Medulla oblongata (tissue), 1 donor: ENCODE measurements around the gene UTP4.

Experiments
- DNase-seq: peaks from one replicate; pipeline ENCODE4 v3.0.0-alpha.2; 2015; ENCODE audit errors: extremely low spot score

The UTP4 gene

GRCh38 chr16:69132424-69133252, at the start of gene UTP4, which contains the start of gene CHTF8:
Gene UTP4, plus strand, starts transcription at chr16:69132649. Its CDS starts 811 bp downstream, at chr16:69133460.
Gene CHTF8, minus strand, starts transcription at chr16:69132588. Its CDS starts 11,130 bp downstream, at chr16:69121458.
- peak; percentile 83 for DNase-seq

DNA sequence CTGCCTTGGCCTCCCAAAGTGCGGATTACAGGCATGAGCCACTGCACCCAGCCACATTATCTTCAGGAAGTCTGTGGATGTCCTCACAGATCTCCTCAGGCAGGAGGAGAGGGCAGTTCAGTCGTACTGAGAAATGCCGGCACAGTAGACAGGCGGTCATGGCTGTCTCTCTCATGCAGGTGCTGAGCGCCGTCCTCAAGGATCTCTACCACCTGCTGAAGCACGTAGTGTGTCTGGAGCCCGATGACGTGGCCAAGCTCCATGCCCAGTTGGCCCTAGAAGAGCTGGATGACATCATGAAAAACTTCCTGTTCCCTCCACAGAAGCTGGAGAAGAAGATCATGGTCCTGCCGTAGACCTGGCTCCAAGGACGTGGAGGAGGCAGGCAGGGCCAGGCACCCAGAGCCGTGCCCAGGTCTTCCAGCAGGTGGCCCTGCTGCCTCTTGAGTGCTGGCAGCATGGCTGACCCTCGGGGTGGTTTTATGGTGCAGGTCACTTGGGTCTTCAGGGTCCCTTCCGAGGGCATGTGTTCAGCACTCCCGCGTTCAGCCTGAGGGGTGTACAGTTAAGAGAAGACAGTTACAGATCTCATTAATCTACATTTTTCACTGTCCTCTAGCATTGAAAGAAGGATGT, 49.0 kb upstream of the UTP4 start:
- no peak for DNase-seq

GRCh38 chr16:69084289-69084688, 48.2 kb upstream of the UTP4 start:
- no peak for DNase-seq

DNA sequence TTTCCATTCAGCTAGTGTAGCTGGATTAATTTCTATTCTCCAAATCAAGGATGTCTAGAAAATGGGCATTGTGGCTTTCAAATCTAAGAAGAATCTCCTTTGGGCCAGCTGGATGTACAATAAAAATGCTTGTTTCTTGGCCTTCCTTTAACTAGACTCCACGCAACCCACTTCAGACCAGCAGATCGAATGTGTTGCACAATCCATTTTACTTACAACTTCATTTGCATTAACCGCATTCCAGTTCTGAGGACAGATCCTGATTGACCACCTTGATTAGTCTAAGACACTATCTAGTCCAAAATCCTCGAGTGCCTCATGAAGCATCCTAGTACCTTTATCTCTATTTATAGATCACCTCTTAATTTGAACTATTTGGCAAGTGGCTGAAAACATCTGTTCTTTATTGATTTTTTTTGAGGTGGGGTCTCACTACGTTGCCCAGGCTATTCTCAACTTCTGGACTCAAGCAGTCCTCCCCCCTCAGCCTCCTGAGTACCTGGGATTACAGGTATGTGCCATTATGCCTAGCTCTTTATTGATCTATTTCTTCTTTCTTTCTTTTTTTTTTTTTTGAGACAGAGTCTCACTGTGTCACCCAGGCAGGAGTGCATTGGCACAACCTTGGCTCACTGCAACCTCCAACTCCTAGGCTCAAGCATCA, 47.3 kb upstream of the UTP4 start:
- no peak for DNase-seq

- DNase-seq: no peak
Observed at GRCh38 chr16:69087161-69087581, 45.3 kb upstream of the UTP4 start.

- no peak for DNase-seq
Observed at GRCh38 chr16:69088684-69089083, 43.8 kb upstream of the UTP4 start.

- DNase-seq: no peak
Observed at GRCh38 chr16:69089091-69089910, 43.1 kb upstream of the UTP4 start.

DNA sequence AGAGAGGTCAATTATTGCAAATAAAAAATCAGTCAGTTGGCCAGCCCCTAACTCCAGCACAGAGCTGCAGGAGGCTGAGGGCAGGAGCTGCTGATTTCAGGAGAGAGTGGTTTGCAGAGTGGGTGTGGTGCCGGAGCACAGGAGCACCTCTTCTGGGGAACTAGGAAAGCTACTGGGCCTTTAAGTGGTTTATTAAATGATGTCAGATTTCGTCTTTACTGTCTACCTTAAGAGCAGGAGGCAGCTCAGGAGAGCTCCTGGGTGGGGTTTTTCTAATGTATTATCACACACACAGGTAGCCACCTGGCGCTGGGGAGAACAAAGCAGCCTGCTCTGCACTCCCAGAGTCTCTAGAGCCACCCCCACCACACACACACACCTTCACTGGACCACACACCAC, 38.5 kb upstream of the UTP4 start:
- DNase-seq: no peak

- DNase-seq: no peak
Observed at GRCh38 chr16:69094501-69094900, 37.9 kb upstream of the UTP4 start.

GRCh38 chr16:69095193-69095592, 37.3 kb upstream of the UTP4 start:
- no peak for DNase-seq

GRCh38 chr16:69100071-69100691, 32.3 kb upstream of the UTP4 start:
- no peak for DNase-seq

DNA sequence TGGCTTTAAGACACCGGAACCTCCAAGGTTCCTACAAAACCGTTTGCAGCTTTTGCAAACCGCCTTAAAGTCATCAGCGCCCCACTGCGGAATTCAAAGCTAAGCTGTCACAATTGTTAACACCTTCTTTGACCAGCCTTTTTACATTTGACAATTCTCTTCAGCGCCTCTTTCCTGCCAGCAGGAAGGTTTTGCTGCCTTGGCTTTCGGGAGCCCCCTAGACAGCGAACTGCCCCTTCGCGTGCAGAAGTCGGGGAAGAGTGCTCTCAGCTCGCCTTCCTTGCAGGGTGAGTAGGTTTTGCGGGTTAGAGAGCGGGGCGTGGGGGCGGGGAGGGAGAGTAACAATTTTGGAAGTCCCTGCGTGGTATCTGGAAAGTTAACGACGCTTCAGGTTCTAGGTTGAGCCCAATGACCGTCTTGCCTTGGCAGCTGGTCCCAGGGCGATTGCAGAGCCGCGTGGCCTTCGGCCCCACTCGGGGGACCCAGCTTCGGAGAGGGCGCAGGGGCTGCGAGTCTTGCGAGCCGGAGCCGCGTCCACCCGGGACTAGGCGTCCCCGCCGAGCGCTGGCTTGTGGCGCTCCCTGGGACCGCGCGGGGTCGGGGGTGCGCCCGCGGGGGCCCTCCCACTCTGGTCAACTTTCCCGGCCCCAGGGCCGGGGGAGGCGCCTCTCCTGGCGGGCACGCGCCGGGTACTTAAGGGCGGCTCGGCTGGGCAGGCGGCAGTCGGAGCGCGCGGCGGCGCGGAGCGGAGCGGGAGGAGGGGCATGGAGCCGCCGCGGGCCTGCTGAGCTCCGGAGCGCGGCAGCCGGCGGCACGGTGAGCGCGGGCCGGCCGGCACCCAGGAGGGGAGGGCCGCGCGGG, 26.7 kb upstream of the UTP4 start, which contains the start of gene HAS3:
Gene HAS3, plus strand, starts transcription at position 153 of the 861 bp plus-strand sequence. CDS start 3,743 bp downstream, outside the sequence.
- peak; percentile 29 for DNase-seq

- no peak for DNase-seq
Observed at GRCh38 chr16:69106491-69107315, 25.7 kb upstream of the UTP4 start.

GRCh38 chr16:69107316-69107962, 25.0 kb upstream of the UTP4 start:
- DNase-seq: no peak

GRCh38 chr16:69108064-69108904, 24.2 kb upstream of the UTP4 start:
- DNase-seq: no peak

DNA sequence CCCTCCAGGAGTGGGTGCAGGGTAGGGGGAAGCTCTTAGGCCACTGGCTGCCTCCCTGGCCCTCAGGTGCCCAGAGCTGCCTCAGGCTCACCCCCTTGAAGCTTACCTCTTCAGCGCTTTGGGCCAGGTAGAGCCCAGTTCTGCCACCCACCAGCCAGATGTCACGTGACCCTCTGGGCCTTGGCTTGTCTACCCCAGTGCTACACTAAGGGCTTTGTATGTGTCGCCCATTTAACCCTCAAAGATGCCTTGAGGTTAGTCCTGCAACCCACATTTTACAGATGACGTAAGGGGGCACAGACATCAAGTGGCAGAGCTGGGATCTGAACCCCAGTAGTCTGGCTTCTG, 23.6 kb upstream of the UTP4 start:
- DNase-seq: no peak

DNA sequence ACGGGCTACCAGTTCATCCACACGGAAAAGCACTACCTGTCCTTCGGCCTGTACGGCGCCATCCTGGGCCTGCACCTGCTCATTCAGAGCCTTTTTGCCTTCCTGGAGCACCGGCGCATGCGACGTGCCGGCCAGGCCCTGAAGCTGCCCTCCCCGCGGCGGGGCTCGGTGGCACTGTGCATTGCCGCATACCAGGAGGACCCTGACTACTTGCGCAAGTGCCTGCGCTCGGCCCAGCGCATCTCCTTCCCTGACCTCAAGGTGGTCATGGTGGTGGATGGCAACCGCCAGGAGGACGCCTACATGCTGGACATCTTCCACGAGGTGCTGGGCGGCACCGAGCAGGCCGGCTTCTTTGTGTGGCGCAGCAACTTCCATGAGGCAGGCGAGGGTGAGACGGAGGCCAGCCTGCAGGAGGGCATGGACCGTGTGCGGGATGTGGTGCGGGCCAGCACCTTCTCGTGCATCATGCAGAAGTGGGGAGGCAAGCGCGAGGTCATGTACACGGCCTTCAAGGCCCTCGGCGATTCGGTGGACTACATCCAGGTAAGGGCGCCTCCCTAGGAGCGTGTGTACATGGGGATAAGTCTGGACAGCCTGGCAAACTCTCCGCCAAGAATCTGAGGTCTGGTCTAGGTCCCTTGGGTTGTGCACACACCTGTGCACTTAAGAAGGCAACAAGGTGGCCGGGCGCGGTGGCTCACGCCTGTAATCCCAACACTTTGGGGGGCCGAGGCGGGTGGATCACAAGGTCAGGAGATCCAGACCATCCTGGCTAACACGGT, 22.8 kb upstream of the UTP4 start:
- DNase-seq: no peak
